OCI-LY3 (cell line): ENCODE data around the gene IGHMBP2.
"Not testable (repeated sequence)": the region's sequence is repeated elsewhere in the genome, so short reads cannot be mapped to it uniquely, and the experiment has no call there.

ENCODE experiments used
- EZH2phosphoT487 ChIP-seq: fragments of 200-600 bp; shearing (Covaris generic); IDR thresholded peaks from 2 replicates; pipeline ENCODE4 v1.6.1; 2018; ENCODE audit warnings: antibody characterized with exemption, mixed run types, low read depth
- TF ChIP-seq, protein P1 (sequence below): fragments of 200-600, 300-600 bp; sonication (generic); IDR thresholded peaks from 2 replicates; pipeline ENCODE4 v1.5.1; 2014; ENCODE audit warnings: antibody characterized with exemption, low read length, low read depth

DNA sequence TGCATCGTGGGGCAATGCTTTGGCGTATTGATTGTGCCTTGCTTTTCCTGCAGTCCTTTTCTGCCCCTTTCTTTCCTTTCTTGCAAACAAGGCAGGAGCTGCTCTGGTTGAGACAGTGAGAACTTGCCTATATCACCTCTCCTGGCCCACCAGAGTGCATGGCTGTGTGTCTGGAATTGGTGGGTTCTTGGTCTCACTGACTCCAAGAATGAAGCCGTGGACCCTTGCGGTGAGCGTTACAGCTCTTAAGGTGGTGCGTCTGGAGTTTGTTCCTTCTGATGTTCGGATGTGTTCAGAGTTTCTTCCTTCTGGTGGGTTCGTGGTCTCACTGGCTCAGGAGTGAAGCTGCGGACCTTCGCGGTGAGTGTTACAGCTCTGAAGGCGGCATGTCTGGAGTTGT, 70.0 kb downstream of the IGHMBP2 start:
- TF ChIP-seq, protein P1, sequence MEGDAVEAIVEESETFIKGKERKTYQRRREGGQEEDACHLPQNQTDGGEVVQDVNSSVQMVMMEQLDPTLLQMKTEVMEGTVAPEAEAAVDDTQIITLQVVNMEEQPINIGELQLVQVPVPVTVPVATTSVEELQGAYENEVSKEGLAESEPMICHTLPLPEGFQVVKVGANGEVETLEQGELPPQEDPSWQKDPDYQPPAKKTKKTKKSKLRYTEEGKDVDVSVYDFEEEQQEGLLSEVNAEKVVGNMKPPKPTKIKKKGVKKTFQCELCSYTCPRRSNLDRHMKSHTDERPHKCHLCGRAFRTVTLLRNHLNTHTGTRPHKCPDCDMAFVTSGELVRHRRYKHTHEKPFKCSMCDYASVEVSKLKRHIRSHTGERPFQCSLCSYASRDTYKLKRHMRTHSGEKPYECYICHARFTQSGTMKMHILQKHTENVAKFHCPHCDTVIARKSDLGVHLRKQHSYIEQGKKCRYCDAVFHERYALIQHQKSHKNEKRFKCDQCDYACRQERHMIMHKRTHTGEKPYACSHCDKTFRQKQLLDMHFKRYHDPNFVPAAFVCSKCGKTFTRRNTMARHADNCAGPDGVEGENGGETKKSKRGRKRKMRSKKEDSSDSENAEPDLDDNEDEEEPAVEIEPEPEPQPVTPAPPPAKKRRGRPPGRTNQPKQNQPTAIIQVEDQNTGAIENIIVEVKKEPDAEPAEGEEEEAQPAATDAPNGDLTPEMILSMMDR: not testable (repeated sequence)
- TF ChIP-seq EZH2phosphoT487: not testable (repeated sequence)
